Neural cell (in vitro differentiated cells): Measurements from ENCODE around the gene ZNF622. TPM values are rescaled to one million over a fixed set of nuclear protein-coding genes. Genes with fewer than 3 reads are reported as not detected.

Source experiments
- H2AFZ ChIP-seq: fragments of 200-600, 300-800 bp; sonication (generic), shearing (Covaris generic); 2 replicates; pipeline ENCODE4 v1.6.0; 2014; ENCODE audit warnings: low read depth, mild to moderate bottlenecking, antibody characterized with exemption, low read length, moderate library complexity
- H3F3A ChIP-seq: fragments of 200-600 bp; shearing (Covaris generic); 2 replicates; pipeline ENCODE4 v1.6.1; 2016; ENCODE audit warnings: mild to moderate bottlenecking, moderate library complexity, mixed read lengths, antibody characterized with exemption, low read length; ENCODE audit not compliant: insufficient read depth, poor library complexity, severe bottlenecking
- H3K27ac ChIP-seq: fragments of 200-600, 300-800 bp; sonication (generic), shearing (Covaris generic); 2 replicates; pipeline ENCODE4 v1.5.1; 2014; ENCODE audit warnings: mild to moderate bottlenecking, low read length, moderate library complexity
- H3K27me3 ChIP-seq: fragments of 300-800, 200-600 bp; sonication (generic), shearing (Covaris generic); 2 replicates; pipeline ENCODE4 v1.6.0; 2014; ENCODE audit warnings: mild to moderate bottlenecking, low read depth, low read length, moderate library complexity; ENCODE audit not compliant: insufficient read depth
- H3K36me3 ChIP-seq: fragments of 300-800, 200-600 bp; sonication (generic), shearing (Covaris generic); 2 replicates; pipeline ENCODE4 v1.5.1; 2014; ENCODE audit warnings: mild to moderate bottlenecking, antibody characterized with exemption, low read length, moderate library complexity; ENCODE audit not compliant: insufficient read depth
- H3K4me2 ChIP-seq: fragments of 300-800, 200-600 bp; sonication (generic), shearing (Covaris generic); 2 replicates; pipeline ENCODE4 v1.6.0; 2014; ENCODE audit warnings: mild to moderate bottlenecking, low read length
- H3K4me3 ChIP-seq: fragments of 300-800, 200-600 bp; sonication (generic), shearing (Covaris generic); 2 replicates; pipeline ENCODE4 v1.5.1; 2014; ENCODE audit warnings: mild to moderate bottlenecking, low read length, moderate library complexity
- H3K79me2 ChIP-seq: fragments of 200-600 bp; shearing (Covaris generic); replicated peaks from 2 replicates; pipeline ENCODE4 v1.6.0; 2014; ENCODE audit warnings: mild to moderate bottlenecking, low read length, moderate library complexity; ENCODE audit not compliant: insufficient read depth
- H3K9ac ChIP-seq: fragments of 300-800, 200-600 bp; sonication (generic), shearing (Covaris generic); 2 replicates; pipeline ENCODE4 v1.6.1; 2016; ENCODE audit warnings: mild to moderate bottlenecking, low read length, mixed read lengths
- H3K9me2 ChIP-seq: fragments of 200-600 bp; shearing (Covaris generic); 2 replicates; pipeline ENCODE4 v1.6.1; 2016; ENCODE audit warnings: mild to moderate bottlenecking, low read length, mixed read lengths; ENCODE audit not compliant: insufficient read depth
- H3K9me3 ChIP-seq: fragments of 200-600, 300-800 bp; sonication (generic), shearing (Covaris generic); 2 replicates; pipeline ENCODE4 v1.6.1; 2016; ENCODE audit warnings: mild to moderate bottlenecking, mixed run types, low read length, moderate library complexity, mixed read lengths
- H4K20me1 ChIP-seq: fragments of 200-600 bp; shearing (Covaris generic); 2 replicates; pipeline ENCODE4 v1.6.1; 2016; ENCODE audit warnings: mild to moderate bottlenecking, mixed run types; ENCODE audit not compliant: insufficient read depth
- CTCF ChIP-seq: fragments of 450-650 bp; IDR thresholded peaks from 2 replicates; pipeline ENCODE4 v1.5.1; 2014; ENCODE audit warnings: antibody characterized with exemption, mild to moderate bottlenecking, moderate library complexity; ENCODE audit not compliant: poor library complexity, severe bottlenecking
- EP300 ChIP-seq: fragments of 450-650 bp; conservative IDR thresholded peaks from 2 replicates; pipeline ENCODE4 v1.6.1; 2014; ENCODE audit warnings: antibody characterized with exemption, mild to moderate bottlenecking, moderate library complexity; ENCODE audit not compliant: poor library complexity, severe bottlenecking
- EZH2 ChIP-seq: fragments of 200-600, 300-800 bp; shearing (Covaris generic), sonication (generic); IDR thresholded peaks from 2 replicates; pipeline ENCODE4 v1.6.1; 2014; ENCODE audit warnings: antibody characterized with exemption, low read length, borderline replicate concordance, mild to moderate bottlenecking; ENCODE audit not compliant: insufficient read depth, poor library complexity, severe bottlenecking
- MXI1 ChIP-seq: fragments of 450-650 bp; conservative IDR thresholded peaks from 2 replicates; pipeline ENCODE4 v1.6.1; 2014; ENCODE audit warnings: antibody characterized with exemption, mild to moderate bottlenecking; ENCODE audit not compliant: poor library complexity, severe bottlenecking
- POLR2AphosphoS5 ChIP-seq: IDR thresholded peaks from 2 replicates; pipeline ENCODE4 v1.6.1; 2012
- RAD21 ChIP-seq: fragments of 450-650 bp; conservative IDR thresholded peaks from 2 replicates; pipeline ENCODE4 v1.6.1; 2014; ENCODE audit warnings: antibody characterized with exemption, mild to moderate bottlenecking, moderate library complexity
- REST ChIP-seq: IDR thresholded peaks from 2 replicates; pipeline ENCODE4 v1.6.1; 2012; ENCODE audit warnings: borderline replicate concordance
- SMC3 ChIP-seq: fragments of 450-650 bp; conservative IDR thresholded peaks from 2 replicates; pipeline ENCODE4 v1.6.1; 2014; ENCODE audit warnings: antibody characterized with exemption, mild to moderate bottlenecking, moderate library complexity; ENCODE audit not compliant: poor library complexity
- TAF1 ChIP-seq: IDR thresholded peaks from 2 replicates; pipeline ENCODE4 v1.6.1; 2012; ENCODE audit warnings: low read depth
- polyA plus RNA-seq: library from polyadenylated mRNA; depleted of rRNA; stranded (reverse); fragments of >200 nt; gene quantifications from 2 replicates; pipeline ENCODE4 v1.2.3, GENCODE V29; 2014

Gene ZNF622
- polyA plus RNA-seq, 1 donor from 2014 or later = 45.9 TPM

- Histone ChIP-seq H3K9me2 (no peaks in the 10 kb centered on the region), H2AFZ (no peak overlapping the region), H3K27me3 (no peaks in the 10 kb centered on the region), H3K36me3 (no peaks in the 10 kb centered on the region), H3K4me2 (no peak overlapping the region), H3F3A (no peaks in the 10 kb centered on the region), H3K79me2 (no peaks in the 10 kb centered on the region), H3K27ac (peak overlapping the region; percentile 46), H3K4me3 (no peak overlapping the region), H4K20me1 (no peaks in the 10 kb centered on the region), H3K9me3 (no peaks in the 10 kb centered on the region), H3K9ac (no peak overlapping the region)
- TF ChIP-seq POLR2AphosphoS5 = peak; percentile 40
- TF ChIP-seq MXI1 = no peak
- TF ChIP-seq REST = peak; percentile 34
- no peak for TF ChIP-seq TAF1
- no peak for TF ChIP-seq SMC3
- TF ChIP-seq EZH2 = no peak
- TF ChIP-seq RAD21 = peak; percentile 22
- no peak for TF ChIP-seq CTCF
These were observed 38.0 kb downstream of the ZNF622 start for GRCh38 chr5:16427587-16427986.

GRCh38 chr5:16418471-16418922, 47.1 kb downstream of the ZNF622 start:
- Histone ChIP-seq H3K9ac (no peak overlapping the region), H3K9me3 (no peaks in the 10 kb centered on the region), H2AFZ (no peak overlapping the region), H3K9me2 (no peaks in the 10 kb centered on the region), H3K27ac (peak overlapping the region; percentile 44), H3K79me2 (no peaks in the 10 kb centered on the region), H3F3A (no peaks in the 10 kb centered on the region), H3K36me3 (no peaks in the 10 kb centered on the region), H3K27me3 (no peaks in the 10 kb centered on the region), H3K4me2 (no peak overlapping the region), H3K4me3 (peak overlapping the region; percentile 36), H4K20me1 (no peaks in the 10 kb centered on the region)
- no peak for TF ChIP-seq POLR2AphosphoS5
- peak; percentile 50 for TF ChIP-seq EP300
